T-helper 1 cell treated with Interleukin-12 subunit alpha and Interleukin-12 subunit beta and Interleukin-4 antibody, amounts not matched to agents 30 μg/mL and 1 μg/mL, for 36 hours (primary cell): ENCODE measurements around the gene EHBP1L1.

Experiments used
- H3K27ac Mint-ChIP-seq: one replicate; pipeline ENCODE4 v1.8.0; 2021; ENCODE audit warnings: mild to moderate bottlenecking, mixed read lengths
- H3K27me3 Mint-ChIP-seq: one replicate; pipeline ENCODE4 v1.8.0; 2021; ENCODE audit warnings: low read depth, mixed read lengths
- H3K36me3 Mint-ChIP-seq: one replicate; pipeline ENCODE4 v1.8.0; 2021; ENCODE audit warnings: low read depth, mixed read lengths
- H3K4me1 Mint-ChIP-seq: one replicate; pipeline ENCODE4 v1.8.0; 2021; ENCODE audit warnings: low read depth, mixed read lengths
- H3K4me3 Mint-ChIP-seq: one replicate; pipeline ENCODE4 v1.8.0; 2021; ENCODE audit warnings: mild to moderate bottlenecking, moderate library complexity, mixed read lengths
- H3K9me3 Mint-ChIP-seq: one replicate; pipeline ENCODE4 v1.8.0; 2021; ENCODE audit warnings: mixed read lengths

The EHBP1L1 gene

GRCh38 chr11:65586676-65587075 is 10.8 kb downstream of the EHBP1L1 start:
- Mint-ChIP-seq H3K4me1 (peaks cover 47% of the 10 kb centered on the region), H3K27me3 (no peaks in the 10 kb centered on the region), H3K36me3 (peaks cover 30% of the 10 kb centered on the region), H3K27ac (peak overlapping the region; percentile 52), H3K9me3 (no peaks in the 10 kb centered on the region), H3K4me3 (no peak overlapping the region)

- Mint-ChIP-seq H3K27me3 (no peaks in the 10 kb centered on the region), H3K9me3 (no peaks in the 10 kb centered on the region), H3K36me3 (peaks cover 25% of the 10 kb centered on the region), H3K4me1 (peaks cover 39% of the 10 kb centered on the region), H3K27ac (peak overlapping the region; percentile 89), H3K4me3 (peak overlapping the region; percentile 65)
These were observed 12.6 kb downstream of the EHBP1L1 start for GRCh38 chr11:65588199-65589054.

- Mint-ChIP-seq H3K27me3 (no peaks in the 10 kb centered on the region), H3K27ac (peak overlapping the region; percentile 89), H3K4me3 (no peak overlapping the region), H3K36me3 (peaks cover 16% of the 10 kb centered on the region), H3K4me1 (peaks cover 33% of the 10 kb centered on the region), H3K9me3 (no peaks in the 10 kb centered on the region)
These were observed 13.8 kb downstream of the EHBP1L1 start for GRCh38 chr11:65589444-65590239.

GRCh38 chr11:65590240-65590738 is 14.4 kb downstream of the EHBP1L1 start:
- Mint-ChIP-seq H3K27ac (peak overlapping the region; percentile 76), H3K4me3 (no peak overlapping the region), H3K36me3 (peaks cover 19% of the 10 kb centered on the region), H3K9me3 (no peaks in the 10 kb centered on the region), H3K4me1 (peaks cover 38% of the 10 kb centered on the region), H3K27me3 (no peaks in the 10 kb centered on the region)

GRCh38 chr11:65591939-65592857 is 16.3 kb downstream of the EHBP1L1 start:
- no peaks in the 10 kb centered on the region for H3K27me3 Mint-ChIP-seq
- peaks cover 33% of the 10 kb centered on the region for H3K4me1 Mint-ChIP-seq
- H3K36me3 Mint-ChIP-seq: peaks cover 16% of the 10 kb centered on the region
- no peak overlapping the region for H3K27ac Mint-ChIP-seq
- no peak overlapping the region for H3K4me3 Mint-ChIP-seq
- no peaks in the 10 kb centered on the region for H3K9me3 Mint-ChIP-seq

GRCh38 chr11:65592858-65593517 is 17.1 kb downstream of the EHBP1L1 start:
- Mint-ChIP-seq H3K4me3 (no peak overlapping the region), H3K9me3 (no peaks in the 10 kb centered on the region), H3K27me3 (no peaks in the 10 kb centered on the region), H3K27ac (no peak overlapping the region), H3K36me3 (peaks cover 16% of the 10 kb centered on the region), H3K4me1 (peaks cover 25% of the 10 kb centered on the region)

- no peak overlapping the region for H3K4me3 Mint-ChIP-seq
- H3K9me3 Mint-ChIP-seq: no peaks in the 10 kb centered on the region
- no peaks in the 10 kb centered on the region for H3K27me3 Mint-ChIP-seq
- H3K36me3 Mint-ChIP-seq: peaks cover 15% of the 10 kb centered on the region
- H3K27ac Mint-ChIP-seq: no peak overlapping the region
- peaks cover 18% of the 10 kb centered on the region for H3K4me1 Mint-ChIP-seq
These were observed 17.9 kb downstream of the EHBP1L1 start for GRCh38 chr11:65593518-65594414.

DNA sequence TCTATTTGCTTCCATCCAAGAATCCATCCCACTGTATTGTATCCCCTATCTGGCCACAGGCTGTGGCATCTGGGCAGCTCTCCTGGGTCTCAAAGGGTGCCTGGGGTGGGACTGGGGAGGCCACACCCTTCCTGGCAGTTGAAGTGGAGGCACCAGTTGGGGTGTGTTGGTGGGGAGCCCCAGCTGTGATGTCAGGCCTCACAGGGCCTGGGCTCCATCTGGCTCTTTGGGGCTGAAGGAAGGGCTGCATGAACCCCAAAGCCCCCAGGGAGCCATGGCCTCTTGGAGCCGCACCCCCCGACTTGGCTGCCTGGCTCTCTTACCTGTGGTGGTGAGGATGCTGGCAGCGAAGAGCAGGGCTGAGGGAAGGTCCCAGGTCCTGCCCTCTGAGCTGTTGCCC is 19.3 kb downstream of the EHBP1L1 start:
- peak overlapping the region; percentile 73 for H3K27ac Mint-ChIP-seq
- H3K36me3 Mint-ChIP-seq: peaks cover 14% of the 10 kb centered on the region
- H3K27me3 Mint-ChIP-seq: no peaks in the 10 kb centered on the region
- peaks cover 12% of the 10 kb centered on the region for H3K4me1 Mint-ChIP-seq
- no peaks in the 10 kb centered on the region for H3K9me3 Mint-ChIP-seq
- H3K4me3 Mint-ChIP-seq: no peak overlapping the region

GRCh38 chr11:65595543-65596281 is 19.9 kb downstream of the EHBP1L1 start, which contains the start of gene KCNK7:
Gene KCNK7, minus strand, starts transcription at chr11:65595800. Its CDS starts 28 bp downstream, at chr11:65595772.
- peaks cover 12% of the 10 kb centered on the region for H3K36me3 Mint-ChIP-seq
- H3K9me3 Mint-ChIP-seq: no peaks in the 10 kb centered on the region
- no peak within 1 kb of the TSS for H3K4me3 Mint-ChIP-seq
- no peaks in the 10 kb centered on the region for H3K27me3 Mint-ChIP-seq
- H3K4me1 Mint-ChIP-seq: peaks cover 9% of the 10 kb centered on the region
- H3K27ac Mint-ChIP-seq: peak within 1 kb of the TSS; percentile 73

DNA sequence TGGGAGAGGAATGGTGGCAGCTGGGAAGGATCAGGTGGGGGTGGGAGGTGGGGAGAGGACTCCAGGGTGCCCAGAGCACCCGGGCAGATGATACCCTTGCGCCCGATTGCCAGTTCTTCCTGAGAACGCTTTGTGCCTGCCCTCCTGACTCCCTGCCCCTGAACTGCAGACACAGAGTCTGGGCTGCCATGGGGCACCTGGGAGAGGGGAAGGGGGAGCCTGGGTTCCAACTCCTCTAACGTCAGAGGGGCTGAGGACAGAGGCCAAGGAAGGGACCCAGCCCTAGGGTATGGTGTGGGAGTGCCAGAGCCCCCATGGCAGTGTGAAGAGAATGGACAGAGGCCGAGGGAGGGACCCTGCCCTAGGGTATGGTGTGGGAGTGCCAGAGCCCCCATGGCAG is 20.7 kb downstream of the EHBP1L1 start:
- Mint-ChIP-seq H3K4me1 (peaks cover 9% of the 10 kb centered on the region), H3K27me3 (no peaks in the 10 kb centered on the region), H3K36me3 (peaks cover 12% of the 10 kb centered on the region), H3K27ac (no peak overlapping the region), H3K4me3 (no peak overlapping the region), H3K9me3 (no peaks in the 10 kb centered on the region)

GRCh38 chr11:65598258-65598699 is 22.4 kb downstream of the EHBP1L1 start:
- Mint-ChIP-seq H3K27ac (no peak overlapping the region), H3K27me3 (no peaks in the 10 kb centered on the region), H3K36me3 (peaks cover 16% of the 10 kb centered on the region), H3K4me3 (no peak overlapping the region), H3K4me1 (peaks cover 9% of the 10 kb centered on the region), H3K9me3 (no peaks in the 10 kb centered on the region)

DNA sequence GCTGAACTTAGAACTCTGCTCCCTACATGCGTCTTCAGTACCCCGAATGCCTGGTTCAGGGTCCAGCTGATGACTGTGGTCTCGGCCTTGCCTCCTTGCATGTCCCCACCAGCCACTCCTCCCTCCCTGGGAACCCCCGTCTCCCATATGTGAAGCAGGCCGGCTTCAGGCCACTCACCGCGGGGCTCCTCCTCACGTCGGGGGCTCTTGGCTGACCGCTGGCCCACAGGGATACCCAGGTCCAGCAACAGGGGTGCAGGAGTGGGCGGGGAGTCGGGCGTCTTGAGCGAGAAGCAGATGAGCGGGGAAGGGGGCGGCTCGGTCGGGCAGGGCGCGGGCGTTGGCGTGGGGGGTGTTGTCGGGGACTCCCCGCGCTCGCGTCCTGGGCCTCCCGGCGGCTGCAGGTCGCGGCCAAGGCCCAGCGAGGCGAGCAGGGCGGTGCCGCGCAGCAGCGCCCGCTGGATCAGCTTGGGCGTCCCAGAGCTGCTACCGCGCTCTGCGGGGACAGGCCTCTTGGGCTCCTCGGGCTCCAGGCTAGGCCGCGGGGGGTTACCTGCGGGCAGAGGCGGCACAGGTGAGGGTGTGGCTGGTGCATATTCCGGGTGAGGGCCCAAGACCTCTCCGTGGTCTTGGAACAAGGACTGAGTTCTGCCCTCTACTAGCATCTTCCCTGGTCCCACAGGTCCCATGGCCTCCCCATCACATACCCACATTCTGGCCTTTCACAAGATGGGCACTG is 23.5 kb downstream of the EHBP1L1 start:
- no peak overlapping the region for H3K4me3 Mint-ChIP-seq

More for the DNA sequence above, 23.5 kb downstream of the EHBP1L1 start:
- H3K27ac Mint-ChIP-seq: peak overlapping the region; percentile 43
- H3K36me3 Mint-ChIP-seq: peaks cover 25% of the 10 kb centered on the region
- no peaks in the 10 kb centered on the region for H3K9me3 Mint-ChIP-seq
- peaks cover 9% of the 10 kb centered on the region for H3K4me1 Mint-ChIP-seq
- no peaks in the 10 kb centered on the region for H3K27me3 Mint-ChIP-seq
